K562 (cell line): ENCODE results near the gene RAD50. TPM values are rescaled to one million over a fixed set of nuclear protein-coding genes. Genes with fewer than 3 reads are reported as not detected.

Experiments
- ELF4 ChIP-seq: fragments of 450-650 bp; formaldehyde crosslinking; IDR thresholded peaks from 2 replicates; pipeline ENCODE4 v1.4.0; 2022; ENCODE audit warnings: missing genetic modification characterization
- ETV6 ChIP-seq, 3 experiments: fragments of 150-350 bp in 1 of 3; sonication (generic) in 1 of 3; formaldehyde crosslinking in 1 of 3; IDR thresholded peaks; 2 replicates each; pipeline versions ENCODE4 v1.6.1 to v1.8.0; 2014 to 2022; ENCODE audit warnings: borderline replicate concordance in 2 of 3, low read depth in 2 of 3, antibody characterized with exemption in 1 of 3, low read length in 1 of 3, mild to moderate bottlenecking in 1 of 3, missing genetic modification reagents in 1 of 3
- HSF4 ChIP-seq: fragments of 250-450 bp; sonication (Bioruptor Pico); IDR thresholded peaks from 2 replicates; pipeline ENCODE4 v2.1.2; 2022; ENCODE audit warnings: mild to moderate bottlenecking, moderate library complexity, borderline replicate concordance
- MGA ChIP-seq: fragments of 450-650 bp; IDR thresholded peaks from 2 replicates; pipeline ENCODE4 v1.6.1; 2016; ENCODE audit warnings: mild to moderate bottlenecking, moderate library complexity
- NFXL1 ChIP-seq: fragments of 450-650 bp; formaldehyde crosslinking; IDR thresholded peaks from 2 replicates; pipeline ENCODE4 v1.4.0; 2021; ENCODE audit warnings: mild to moderate bottlenecking
- NUFIP1 ChIP-seq: fragments of 450-650 bp; IDR thresholded peaks from 2 replicates; pipeline ENCODE4 v1.6.1; 2018; ENCODE audit not compliant: partially characterized antibody
- ZC3H4 ChIP-seq: sonication (generic); formaldehyde crosslinking; IDR thresholded peaks from 2 replicates; pipeline ENCODE4 v1.9.0; 2021; ENCODE audit warnings: missing genetic modification reagents, borderline replicate concordance
- ZNF217 ChIP-seq: sonication (generic); formaldehyde crosslinking; IDR thresholded peaks from 2 replicates; pipeline ENCODE4 v1.8.0; 2022; ENCODE audit warnings: mild to moderate bottlenecking, missing genetic modification reagents
- ZNF655 ChIP-seq: fragments of 250-450 bp; sonication (Bioruptor Pico); IDR thresholded peaks from 2 replicates; pipeline ENCODE4 v1.5.0; 2021
- polyA plus RNA-seq, 8 experiments: library from polyadenylated mRNA; depleted of rRNA in 4 of 8; stranded (reverse) in 5 of 8; unstranded in 3 of 8; fragments of >200 nt; fragmentation: Nextera tagmentation in 2 of 8; fragmentation: Illumina TruSeq in 1 of 8; extraction: Ambion mirVana in 2 of 8; extraction: Trizol in 1 of 8; gene quantifications; 2 replicates each; pipeline versions ENCODE4 v1.2.1 to v1.2.3, GENCODE V29; 2011 to 2014; ENCODE audit warnings: inconsistent platforms in 1 of 8, missing spikeins in 1 of 8
- total RNA-seq, 7 experiments: library from RNA; depleted of rRNA in 6 of 7; stranded (reverse); fragments of >200 nt in 6 of 7; fragmentation: Illumina TruSeq in 2 of 7; extraction: Trizol in 2 of 7; gene quantifications; 2 replicates each; pipeline versions ENCODE4 v1.2.1 to v1.2.3, GENCODE V29; 2011 to 2021; ENCODE audit warnings: low replicate concordance in 1 of 7
- TF ChIP-seq, protein P1 (sequence below): IDR thresholded peaks from 2 replicates; pipeline ENCODE4 v1.6.1; 2011; ENCODE audit not compliant: insufficient read length; ENCODE audit errors: extremely low read depth

Gene RAD50
- total and polyA plus RNA-seq, 9 of the 15 experiments (the other 6 are each of a cell fraction or from before 2014, with no cell fraction given): 15.3 to 74.2 (median 44.1) TPM

- peak; percentile 66 for TF ChIP-seq MGA
- no peak for TF ChIP-seq ZNF655 (CRISPR knock-in tag)
- peak; percentile 93 for TF ChIP-seq NFXL1 (CRISPR knock-in tag)
- no peak for TF ChIP-seq NUFIP1
- no peak for TF ChIP-seq ZC3H4
- no peak for TF ChIP-seq ZNF217 (CRISPR knock-in tag)
- no peak for TF ChIP-seq ETV6 (IDR thresholded peaks at IDR 0.05; ENCODE audit: borderline replicate concordance in 1 of 2, low read depth in 2 of 2, low read length in 1 of 2)
- TF ChIP-seq ETV6 (CRISPR knock-in tag; IDR thresholded peaks at IDR 0.05; ENCODE audit: borderline replicate concordance): peak; percentile 59; the same call in 1 of the 2 replicates
- TF ChIP-seq HSF4 (CRISPR knock-in tag): peak; percentile 95
- TF ChIP-seq, protein P1, sequence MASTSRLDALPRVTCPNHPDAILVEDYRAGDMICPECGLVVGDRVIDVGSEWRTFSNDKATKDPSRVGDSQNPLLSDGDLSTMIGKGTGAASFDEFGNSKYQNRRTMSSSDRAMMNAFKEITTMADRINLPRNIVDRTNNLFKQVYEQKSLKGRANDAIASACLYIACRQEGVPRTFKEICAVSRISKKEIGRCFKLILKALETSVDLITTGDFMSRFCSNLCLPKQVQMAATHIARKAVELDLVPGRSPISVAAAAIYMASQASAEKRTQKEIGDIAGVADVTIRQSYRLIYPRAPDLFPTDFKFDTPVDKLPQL: peak; percentile 97
- TF ChIP-seq ELF4 (CRISPR knock-in tag): peak; percentile 98
Measured at GRCh38 chr5:132666310-132667123, 109.7 kb downstream of the RAD50 start (continued).
